Mononuclear cell (primary cell): ENCODE data around the gene GPR151. TPM values are rescaled to one million over a fixed set of nuclear protein-coding genes. Genes with fewer than 3 reads are reported as not detected.
"Not testable (repeated sequence)": the region's sequence is repeated elsewhere in the genome, so short reads cannot be mapped to it uniquely, and the experiment has no call there.

Experiments used
- H3K27me3 ChIP-seq: 2 replicates; pipeline ENCODE4 v1.6.0; 2011; ENCODE audit warnings: low read length, control low read depth; ENCODE audit not compliant: insufficient read depth
- H3K4me1 ChIP-seq: 2 replicates; pipeline ENCODE4 v1.5.1; 2011; ENCODE audit warnings: mild to moderate bottlenecking, low read length, control low read depth; ENCODE audit not compliant: insufficient read depth
- H3K4me3 ChIP-seq: 2 replicates; pipeline ENCODE4 v1.5.1; 2011; ENCODE audit warnings: mild to moderate bottlenecking, low read length, moderate library complexity
- H3K9me3 ChIP-seq: 2 replicates; pipeline ENCODE4 v1.5.1; 2011; ENCODE audit warnings: low read depth, mild to moderate bottlenecking, control low read depth, low read length
- total RNA-seq: library from RNA; depleted of rRNA; stranded (reverse); fragments of >200 nt; gene quantifications from one replicate; pipeline ENCODE4 v1.2.3, GENCODE V29; 2012

Gene GPR151
- total RNA-seq, result not detected

- no peaks in the 10 kb centered on the region for H3K4me1 ChIP-seq
- no peaks in the 10 kb centered on the region for H3K27me3 ChIP-seq
- H3K4me3 ChIP-seq, result no peak within 1 kb of the TSS
- no peaks in the 10 kb centered on the region for H3K9me3 ChIP-seq
Observed at GRCh38 chr5:146516151-146516475, at the start of gene GPR151. TSS of gene GPR151 (minus strand) at chr5:146516190. CDS start at chr5:146516113, 77 bp downstream.

GRCh38 chr5:146564007-146564762 is 48.2 kb upstream of the GPR151 start:
- H3K4me1 ChIP-seq, result no peaks in the 10 kb centered on the region
- H3K9me3 ChIP-seq, result no peaks in the 10 kb centered on the region
- H3K27me3 ChIP-seq, result no peaks in the 10 kb centered on the region
- H3K4me3 ChIP-seq, result no peak overlapping the region

- H3K4me3 ChIP-seq, result no peak overlapping the region
Observed at GRCh38 chr5:146562461-146562860, 46.5 kb upstream of the GPR151 start.

GRCh38 chr5:146561711-146562110 is 45.7 kb upstream of the GPR151 start:
- no peaks in the 10 kb centered on the region for H3K4me1 ChIP-seq
- H3K9me3 ChIP-seq, result no peaks in the 10 kb centered on the region
- H3K27me3 ChIP-seq, result no peaks in the 10 kb centered on the region
- H3K4me3 ChIP-seq, result no peak overlapping the region

More at GRCh38 chr5:146562461-146562860, 46.5 kb upstream of the GPR151 start:
- no peaks in the 10 kb centered on the region for H3K4me1 ChIP-seq
- H3K9me3 ChIP-seq, result no peaks in the 10 kb centered on the region
- H3K27me3 ChIP-seq, result no peaks in the 10 kb centered on the region

- no peak overlapping the region for H3K4me3 ChIP-seq
- peaks cover 2% of the 10 kb centered on the region for H3K27me3 ChIP-seq
- H3K9me3 ChIP-seq, result no peaks in the 10 kb centered on the region
- no peaks in the 10 kb centered on the region for H3K4me1 ChIP-seq
Observed at GRCh38 chr5:146560205-146560812, 44.3 kb upstream of the GPR151 start.

- not testable (repeated sequence) for H3K9me3 ChIP-seq, H3K4me3 ChIP-seq, H3K4me1 ChIP-seq, H3K27me3 ChIP-seq
Observed at GRCh38 chr5:146556884-146557283, 40.9 kb upstream of the GPR151 start.

- no peaks in the 10 kb centered on the region for H3K9me3 ChIP-seq
- H3K27me3 ChIP-seq, result peaks cover 11% of the 10 kb centered on the region
- H3K4me3 ChIP-seq, result no peak overlapping the region
- H3K4me1 ChIP-seq, result no peaks in the 10 kb centered on the region
Observed at GRCh38 chr5:146553446-146553845, 37.5 kb upstream of the GPR151 start.

GRCh38 chr5:146549615-146550014 is 33.6 kb upstream of the GPR151 start:
- peaks cover 7% of the 10 kb centered on the region for H3K27me3 ChIP-seq
- no peaks in the 10 kb centered on the region for H3K9me3 ChIP-seq
- H3K4me1 ChIP-seq, result no peaks in the 10 kb centered on the region
- H3K4me3 ChIP-seq, result no peak overlapping the region

GRCh38 chr5:146548781-146549449 is 32.9 kb upstream of the GPR151 start:
- no peak overlapping the region for H3K4me3 ChIP-seq
- no peaks in the 10 kb centered on the region for H3K4me1 ChIP-seq
- H3K9me3 ChIP-seq, result no peaks in the 10 kb centered on the region
- H3K27me3 ChIP-seq, result peaks cover 7% of the 10 kb centered on the region

- Histone ChIP-seq H3K9me3 (no peaks in the 10 kb centered on the region), H3K27me3 (no peaks in the 10 kb centered on the region), H3K4me1 (no peaks in the 10 kb centered on the region), H3K4me3 (no peak overlapping the region)
Observed at GRCh38 chr5:146544232-146544631, 28.2 kb upstream of the GPR151 start.

- Histone ChIP-seq H3K4me1 (no peaks in the 10 kb centered on the region), H3K27me3 (no peaks in the 10 kb centered on the region), H3K9me3 (no peaks in the 10 kb centered on the region)
Observed at GRCh38 chr5:146541958-146542849, 26.2 kb upstream of the GPR151 start.

GRCh38 chr5:146540414-146540813 is 24.4 kb upstream of the GPR151 start:
- Histone ChIP-seq H3K9me3 (no peaks in the 10 kb centered on the region), H3K27me3 (no peaks in the 10 kb centered on the region), H3K4me1 (no peaks in the 10 kb centered on the region), H3K4me3 (no peak overlapping the region)

More at GRCh38 chr5:146541958-146542849, 26.2 kb upstream of the GPR151 start:
- H3K4me3 ChIP-seq, result no peak overlapping the region

- H3K4me1 ChIP-seq, result no peaks in the 10 kb centered on the region
- no peaks in the 10 kb centered on the region for H3K9me3 ChIP-seq
Observed at GRCh38 chr5:146539973-146540372, 24.0 kb upstream of the GPR151 start.

GRCh38 chr5:146538432-146538831 is 22.4 kb upstream of the GPR151 start:
- Histone ChIP-seq H3K9me3 (no peaks in the 10 kb centered on the region), H3K4me3 (no peak overlapping the region), H3K4me1 (no peaks in the 10 kb centered on the region), H3K27me3 (no peaks in the 10 kb centered on the region)

More at GRCh38 chr5:146539973-146540372, 24.0 kb upstream of the GPR151 start:
- Histone ChIP-seq H3K4me3 (no peak overlapping the region), H3K27me3 (no peaks in the 10 kb centered on the region)

- Histone ChIP-seq H3K27me3 (no peaks in the 10 kb centered on the region), H3K4me1 (no peaks in the 10 kb centered on the region), H3K4me3 (no peak overlapping the region), H3K9me3 (no peaks in the 10 kb centered on the region)
Observed at GRCh38 chr5:146533882-146534281, 17.9 kb upstream of the GPR151 start.
